HG02943 (cell line): ENCODE measurements around the gene SRGAP1.

Source experiments
- ATAC-seq: cut with Tn5 transposase; IDR thresholded peaks from one replicate; pipeline ENCODE4 v1.9.1; 2021; ENCODE audit warnings: mild to moderate bottlenecking, low read depth, moderate library complexity; ENCODE audit not compliant: unreplicated experiment

Gene SRGAP1

GRCh38 chr12:63929426-63929825, 84.9 kb downstream of the SRGAP1 start:
- ATAC-seq: no peak

GRCh38 chr12:63930971-63931370, 86.5 kb downstream of the SRGAP1 start:
- ATAC-seq: no peak

DNA sequence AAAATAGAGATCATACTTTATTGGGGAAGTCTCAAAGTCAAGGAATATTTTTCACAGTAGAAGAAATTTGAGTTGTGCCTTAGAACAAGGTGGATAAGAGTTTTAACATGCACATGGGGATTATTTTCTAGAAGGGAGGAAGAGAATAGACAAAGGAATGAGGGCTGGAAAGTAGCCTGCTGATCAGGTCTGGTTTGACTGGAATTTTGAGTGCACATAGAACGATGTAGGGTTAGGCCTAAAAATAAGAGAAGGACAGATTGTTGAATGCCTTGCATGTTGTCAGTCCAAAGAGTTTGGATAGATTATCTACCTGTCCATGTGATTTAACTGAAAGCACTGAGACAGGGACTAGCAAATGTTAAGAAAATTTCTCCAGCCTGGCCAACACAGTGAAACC, 87.2 kb downstream of the SRGAP1 start:
- ATAC-seq: no peak

DNA sequence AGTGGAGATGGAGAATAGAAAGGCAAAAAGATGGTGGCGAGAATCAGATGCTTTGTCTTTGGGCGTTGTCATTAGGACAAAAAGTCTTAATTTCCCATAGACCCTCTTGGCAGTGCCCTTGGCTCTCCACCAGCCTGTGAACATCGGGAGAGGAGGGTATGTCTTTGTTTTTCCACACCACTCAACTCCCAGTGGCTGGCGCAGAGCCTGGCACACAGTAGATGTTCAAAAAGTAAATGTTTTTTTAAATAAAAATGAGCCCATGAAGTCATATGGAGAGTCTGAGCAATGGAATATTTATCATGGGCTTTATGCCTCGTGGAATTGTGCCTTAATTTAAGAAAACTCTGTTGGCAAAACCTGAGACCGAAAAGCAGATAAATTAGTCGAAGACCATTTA, 90.4 kb downstream of the SRGAP1 start:
- no peak for ATAC-seq

GRCh38 chr12:63935361-63935760, 90.9 kb downstream of the SRGAP1 start:
- no peak for ATAC-seq

GRCh38 chr12:63937378-63938316, 93.1 kb downstream of the SRGAP1 start:
- ATAC-seq: no peak

DNA sequence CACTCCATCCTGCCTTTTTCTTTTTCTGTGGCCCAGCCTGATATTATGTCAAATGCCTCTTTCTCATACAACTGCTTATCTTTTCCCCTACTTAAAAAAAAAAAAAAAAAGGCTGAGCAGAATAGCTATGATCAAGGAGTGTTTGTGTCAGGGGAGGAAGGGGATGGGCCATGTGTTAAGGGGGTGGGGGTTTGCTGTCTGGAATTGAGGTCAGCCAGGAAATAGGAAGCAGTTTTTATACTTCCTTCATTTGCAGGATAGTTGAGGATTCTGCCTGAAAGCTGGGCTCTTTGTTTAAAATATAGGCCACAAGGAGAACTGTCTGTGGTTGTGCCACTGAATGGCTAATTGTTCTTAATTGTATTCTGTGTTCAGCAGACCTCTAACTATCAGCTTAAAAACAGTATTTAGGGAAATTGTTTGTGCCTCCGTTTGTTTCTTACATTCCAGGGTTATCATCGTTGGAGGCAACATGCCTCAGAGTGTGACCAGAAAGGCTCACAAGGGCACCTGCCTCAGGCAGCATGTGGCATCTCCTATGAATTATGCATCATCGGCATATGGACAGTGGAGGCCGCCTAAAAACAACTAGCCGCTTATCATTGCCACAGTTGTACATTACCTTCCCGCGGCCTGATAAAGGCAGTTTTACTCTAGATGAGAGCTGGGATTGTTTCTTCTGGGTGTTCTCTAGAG, 96.0 kb downstream of the SRGAP1 start:
- ATAC-seq: no peak

GRCh38 chr12:63941166-63941800, 96.8 kb downstream of the SRGAP1 start:
- ATAC-seq: no peak

DNA sequence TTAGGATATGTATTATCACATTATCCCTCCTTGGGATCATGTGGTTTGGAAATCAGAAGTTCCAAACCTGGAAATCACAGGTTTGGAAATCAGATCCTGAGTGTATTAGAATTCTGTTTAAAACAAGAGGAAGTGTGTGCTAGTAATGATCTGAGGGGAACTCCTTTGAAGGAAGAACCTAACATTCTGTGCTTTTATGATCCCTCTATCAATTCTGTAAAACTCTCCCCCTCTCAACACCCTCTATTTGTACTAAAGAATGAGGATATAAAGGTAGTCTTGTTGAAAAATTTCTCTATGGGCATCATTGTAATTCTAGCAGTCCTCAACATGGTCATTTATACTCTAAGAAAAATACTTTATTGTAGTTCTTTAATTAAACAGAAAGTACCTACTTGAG, 97.4 kb downstream of the SRGAP1 start:
- no peak for ATAC-seq

DNA sequence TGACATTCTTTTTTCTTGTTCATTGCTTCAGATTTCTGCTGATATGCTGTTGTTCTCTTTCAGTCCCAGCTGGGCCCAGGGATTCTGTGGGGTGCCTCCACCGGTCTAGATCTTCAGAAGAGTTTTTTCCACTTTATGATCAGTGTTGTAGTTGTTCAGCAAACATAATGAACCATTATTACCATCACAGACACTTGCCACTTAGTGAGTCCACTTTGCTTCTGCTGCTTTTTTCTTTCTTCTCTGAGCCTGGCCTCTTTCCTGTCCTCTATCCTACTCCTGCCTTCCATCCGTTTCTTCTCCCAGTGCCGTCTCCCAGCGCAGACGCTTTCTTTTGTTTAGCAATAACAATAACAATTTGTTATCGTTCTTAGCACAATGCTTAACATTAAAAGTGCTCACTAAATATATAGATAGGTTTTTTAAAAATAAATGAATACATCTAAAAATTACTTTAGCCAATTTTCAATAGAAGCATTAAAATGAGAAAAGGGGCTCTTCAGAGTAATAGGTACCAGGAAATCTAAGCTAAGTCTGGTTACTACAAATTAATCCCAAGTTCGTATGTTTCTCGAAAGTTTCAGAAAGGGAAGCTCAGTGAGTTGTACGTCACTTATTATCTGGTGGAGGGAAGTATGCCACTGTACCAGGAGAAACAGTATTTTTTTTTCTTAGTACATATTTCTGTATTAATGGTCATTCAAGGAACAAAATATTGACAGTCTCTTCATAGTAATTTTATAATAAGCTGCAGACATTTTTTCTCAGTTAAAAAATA, 98.2 kb downstream of the SRGAP1 start:
- ATAC-seq: no peak

DNA sequence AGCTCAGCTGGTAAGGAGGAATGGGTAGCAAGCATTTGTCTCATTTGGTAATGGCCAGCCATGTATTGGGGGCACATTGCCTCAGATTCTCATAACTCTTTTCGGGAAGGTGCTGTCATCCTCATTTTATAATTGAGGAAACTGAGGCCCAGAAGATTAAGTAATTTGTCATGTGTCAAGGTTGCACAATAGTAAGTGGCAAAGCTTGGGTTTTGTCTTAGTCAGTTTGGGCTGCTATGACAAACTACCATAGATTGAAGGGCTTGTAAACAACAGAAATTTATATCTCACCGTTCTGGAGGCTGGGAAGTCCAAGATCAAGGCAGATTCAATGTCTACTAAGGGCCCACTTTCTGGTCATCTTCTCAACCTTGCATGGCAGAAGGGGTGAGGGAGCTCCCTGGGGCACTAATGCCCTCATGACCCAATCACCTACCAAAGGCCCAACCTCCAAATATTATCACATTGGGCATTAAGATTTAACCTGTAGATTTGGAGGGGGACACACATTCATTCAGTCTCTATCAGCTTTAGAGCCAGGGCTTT, 99.6 kb downstream of the SRGAP1 start:
- ATAC-seq: no peak

- no peak for ATAC-seq
These were observed 100.2 kb downstream of the SRGAP1 start for GRCh38 chr12:63944586-63945228.

DNA sequence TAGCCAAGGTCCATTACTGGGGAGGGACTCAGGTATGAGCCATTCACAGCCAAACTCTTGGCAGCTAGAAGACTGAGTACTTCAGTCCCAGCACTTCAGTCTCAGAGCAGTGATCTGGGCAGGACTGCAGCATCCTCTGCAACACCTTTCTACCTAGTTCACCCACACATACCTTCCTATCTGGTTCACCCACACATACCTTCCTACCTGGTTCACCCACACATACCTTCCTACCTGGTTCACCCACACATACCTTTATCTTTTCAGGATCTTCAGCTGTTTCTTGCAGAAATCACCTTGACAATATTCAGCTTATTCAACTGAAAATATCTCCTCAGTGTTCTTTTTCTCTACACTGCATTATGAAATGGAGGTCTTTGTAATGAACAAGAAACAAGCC, 101.3 kb downstream of the SRGAP1 start:
- ATAC-seq: no peak

DNA sequence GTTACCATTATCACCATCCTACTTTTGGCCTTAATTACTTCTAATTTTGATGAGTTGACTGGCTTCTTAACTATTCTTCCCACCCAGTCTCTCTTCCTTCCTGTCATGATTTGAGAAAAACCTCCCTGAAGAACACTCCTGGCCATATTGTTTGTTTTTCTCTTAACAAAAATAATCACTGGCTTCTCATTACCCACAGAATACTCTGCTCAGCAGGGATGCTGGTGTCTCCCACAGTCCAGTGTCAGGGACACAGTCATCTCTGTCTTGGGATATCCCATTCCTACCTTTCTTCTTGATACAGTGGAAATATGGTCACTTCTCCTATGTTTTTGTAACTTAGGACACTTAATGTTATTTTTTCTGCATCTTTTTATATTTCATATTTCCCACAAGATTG, 103.7 kb downstream of the SRGAP1 start:
- ATAC-seq: no peak

- ATAC-seq: no peak
These were observed 105.4 kb downstream of the SRGAP1 start for GRCh38 chr12:63949902-63950301.

- ATAC-seq: no peak
These were observed 108.5 kb downstream of the SRGAP1 start for GRCh38 chr12:63952995-63953394.

- no peak for ATAC-seq
These were observed 111.5 kb downstream of the SRGAP1 start for GRCh38 chr12:63955831-63956666.

DNA sequence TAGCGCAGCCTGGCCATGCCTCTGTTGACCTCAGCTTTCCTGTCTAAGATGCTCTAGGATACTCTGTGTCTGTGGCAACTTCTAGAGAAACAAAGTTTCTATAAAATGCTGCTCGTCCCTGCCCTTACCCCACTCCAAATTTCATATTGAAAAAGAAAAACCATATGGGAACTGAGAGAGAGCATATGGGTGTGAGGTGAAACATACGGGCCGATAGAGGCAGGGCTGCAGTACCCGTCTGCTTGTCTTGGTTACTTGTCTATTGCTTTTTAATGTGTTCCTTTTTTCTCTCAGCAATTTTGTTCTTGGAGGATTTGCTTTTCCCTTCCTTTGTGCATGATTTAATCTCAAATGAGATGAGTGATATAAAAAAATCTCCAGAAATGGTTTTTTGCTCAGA, 113.0 kb downstream of the SRGAP1 start:
- ATAC-seq: no peak
